ENCODE measurements around the gene ST3GAL3.

DNA sequence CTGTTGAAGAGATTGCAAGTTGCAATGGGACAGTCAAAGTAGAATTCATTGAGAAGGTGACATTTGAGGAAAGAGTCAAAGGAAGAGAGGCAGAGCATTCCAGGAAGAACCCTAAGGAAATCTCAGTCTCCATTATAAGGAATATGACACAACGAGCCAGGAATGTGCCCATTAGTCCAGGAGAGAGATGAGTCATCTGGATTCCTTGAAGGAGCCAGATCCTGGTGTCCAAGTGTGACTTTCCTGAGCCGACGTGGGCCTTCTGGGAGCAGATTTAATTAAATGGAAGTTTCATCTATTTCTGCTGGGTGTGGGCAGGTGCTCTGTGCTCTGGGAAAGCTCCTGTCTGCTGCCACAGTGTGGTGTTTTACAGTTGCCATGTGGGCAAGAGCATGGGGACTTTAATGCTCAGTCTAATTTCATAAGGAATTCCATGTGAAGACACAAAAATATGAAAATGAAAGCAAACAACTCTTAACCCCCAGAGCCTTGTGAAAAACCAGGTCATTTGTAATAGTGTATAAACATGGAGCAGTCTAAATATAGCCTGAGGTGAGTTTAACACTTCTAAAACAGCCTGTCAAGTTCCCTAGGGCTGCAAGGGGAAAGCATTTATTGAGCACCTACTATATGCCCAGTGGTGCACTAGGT, 114.8 kb downstream of the ST3GAL3 start:
- TF ChIP-seq, protein P1, sequence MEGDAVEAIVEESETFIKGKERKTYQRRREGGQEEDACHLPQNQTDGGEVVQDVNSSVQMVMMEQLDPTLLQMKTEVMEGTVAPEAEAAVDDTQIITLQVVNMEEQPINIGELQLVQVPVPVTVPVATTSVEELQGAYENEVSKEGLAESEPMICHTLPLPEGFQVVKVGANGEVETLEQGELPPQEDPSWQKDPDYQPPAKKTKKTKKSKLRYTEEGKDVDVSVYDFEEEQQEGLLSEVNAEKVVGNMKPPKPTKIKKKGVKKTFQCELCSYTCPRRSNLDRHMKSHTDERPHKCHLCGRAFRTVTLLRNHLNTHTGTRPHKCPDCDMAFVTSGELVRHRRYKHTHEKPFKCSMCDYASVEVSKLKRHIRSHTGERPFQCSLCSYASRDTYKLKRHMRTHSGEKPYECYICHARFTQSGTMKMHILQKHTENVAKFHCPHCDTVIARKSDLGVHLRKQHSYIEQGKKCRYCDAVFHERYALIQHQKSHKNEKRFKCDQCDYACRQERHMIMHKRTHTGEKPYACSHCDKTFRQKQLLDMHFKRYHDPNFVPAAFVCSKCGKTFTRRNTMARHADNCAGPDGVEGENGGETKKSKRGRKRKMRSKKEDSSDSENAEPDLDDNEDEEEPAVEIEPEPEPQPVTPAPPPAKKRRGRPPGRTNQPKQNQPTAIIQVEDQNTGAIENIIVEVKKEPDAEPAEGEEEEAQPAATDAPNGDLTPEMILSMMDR (conservative IDR thresholded peaks at IDR 0.05 in 1 of 2, IDR thresholded peaks at IDR 0.05 in 1 of 2; ENCODE audit: low read depth in 1 of 2, low read length in 2 of 2) = no peak
- TF ChIP-seq EZH2 (IDR thresholded peaks at IDR 0.05; ENCODE audit: low read length, missing control alignments) = no peak
